DLD1 (cell line): Measurements from ENCODE around the gene LMO7.
"Not testable (repeated sequence)": the region's sequence is repeated elsewhere in the genome, so short reads cannot be mapped to it uniquely, and the experiment has no call there.

ENCODE experiments used
- in situ Hi-C: cut with HindIII; loops from 2 replicates; pipeline ENCODE4 v1.10.0; 2017; ENCODE audit warnings: low sequenced_read_pairs

LMO7 gene

GRCh38 chr13:75739244-75739868, 103.2 kb downstream of the LMO7 start:
- in situ Hi-C loops, result no loop called here

- in situ Hi-C loops, result no loop called here
Observed at GRCh38 chr13:75740031-75740430, 103.9 kb downstream of the LMO7 start.

- in situ Hi-C loops, result not testable (repeated sequence)
Observed at GRCh38 chr13:75743072-75743471, 106.9 kb downstream of the LMO7 start.

- in situ Hi-C loops, result no loop called here
Observed at GRCh38 chr13:75744127-75744526, 108.0 kb downstream of the LMO7 start.

- in situ Hi-C loops, result no loop called here
Observed at GRCh38 chr13:75745387-75745786, 109.3 kb downstream of the LMO7 start.

GRCh38 chr13:75748874-75749273, 112.7 kb downstream of the LMO7 start:
- in situ Hi-C loops, result no loop called here

GRCh38 chr13:75749407-75749806, 113.3 kb downstream of the LMO7 start:
- in situ Hi-C loops, result no loop called here

- in situ Hi-C loops, result no loop called here
Observed at GRCh38 chr13:75751350-75751749, 115.2 kb downstream of the LMO7 start.

GRCh38 chr13:75752826-75753225, 116.7 kb downstream of the LMO7 start:
- in situ Hi-C loops, result no loop called here

- in situ Hi-C loops, result no loop called here
Observed at GRCh38 chr13:75754936-75755335, 118.8 kb downstream of the LMO7 start.

- in situ Hi-C loops, result no loop called here
Observed at GRCh38 chr13:75757336-75757735, 121.2 kb downstream of the LMO7 start.

GRCh38 chr13:75759531-75759930, 123.4 kb downstream of the LMO7 start:
- in situ Hi-C loops, result no loop called here

GRCh38 chr13:75760131-75761021, 124.2 kb downstream of the LMO7 start:
- in situ Hi-C loops, result no loop called here

- in situ Hi-C loops, result no loop called here
Observed at GRCh38 chr13:75761369-75761768, 125.2 kb downstream of the LMO7 start.

GRCh38 chr13:75762076-75762937, 126.2 kb downstream of the LMO7 start:
- in situ Hi-C loops, result no loop called here

GRCh38 chr13:75762955-75763354, 126.8 kb downstream of the LMO7 start:
- in situ Hi-C loops, result no loop called here

- in situ Hi-C loops, result no loop called here
Observed at GRCh38 chr13:75763512-75763911, 127.4 kb downstream of the LMO7 start.

GRCh38 chr13:75764251-75764925, 128.3 kb downstream of the LMO7 start:
- in situ Hi-C loops, result no loop called here

- in situ Hi-C loops, result no loop called here
Observed at GRCh38 chr13:75764926-75765310, 128.8 kb downstream of the LMO7 start.

- in situ Hi-C loops, result no loop called here
Observed at GRCh38 chr13:75766636-75767035, 130.5 kb downstream of the LMO7 start.
